SH-SY5Y (cell line): ENCODE measurements around the gene ATP6V0D1.

Experiments
- GATA2 ChIP-seq: IDR thresholded peaks from 2 replicates; pipeline ENCODE4 v1.6.1; 2011; ENCODE audit warnings: mild to moderate bottlenecking, low read depth, low read length
- GATA3 ChIP-seq: IDR thresholded peaks from 2 replicates; pipeline ENCODE4 v1.6.1; 2011; ENCODE audit warnings: low read depth, mild to moderate bottlenecking, low read length, moderate library complexity

- TF ChIP-seq GATA2 (no peak), GATA3 (no peak)
These were observed 36.9 kb upstream of the ATP6V0D1 start for GRCh38 chr16:67517661-67518423.
